Fibroblast of villous mesenchyme (primary cell): ENCODE data around the gene SWAP70. TPM values are rescaled to one million over a fixed set of nuclear protein-coding genes. Genes with fewer than 3 reads are reported as not detected.

Experiments
- DNase-seq: peaks from one replicate; pipeline ENCODE4 v3.0.0-alpha.2; 2010; ENCODE audit warnings: low read depth
- H3K4me3 ChIP-seq: 2 replicates; pipeline ENCODE4 v1.5.1; 2011; ENCODE audit warnings: low read depth, mild to moderate bottlenecking, low read length
- CTCF ChIP-seq: IDR thresholded peaks from 2 replicates; pipeline ENCODE4 v1.5.1; 2012; ENCODE audit warnings: low read depth, mild to moderate bottlenecking, low read length; ENCODE audit not compliant: insufficient read depth
- total RNA-seq: library from RNA; depleted of rRNA; stranded (reverse); fragments of >200 nt; gene quantifications from 2 replicates; pipeline ENCODE4 v1.2.3, GENCODE V29; 2012

SWAP70 gene
- total RNA-seq, 1 donor: 63.0 TPM

GRCh38 chr11:9664276-9665171 is 647 bp downstream of the SWAP70 start:
- no peak for TF ChIP-seq CTCF
- DNase-seq: peak; percentile 49
- H3K4me3 ChIP-seq: peak overlapping the region; percentile 75

- H3K4me3 ChIP-seq: peak overlapping the region; percentile 75
- no peak for TF ChIP-seq CTCF
- no peak for DNase-seq
Measured at GRCh38 chr11:9665749-9666148, 1.9 kb downstream of the SWAP70 start.

- TF ChIP-seq CTCF: no peak
- DNase-seq: no peak
Measured at GRCh38 chr11:9669954-9670353, 6.1 kb downstream of the SWAP70 start.

GRCh38 chr11:9672288-9672916 is 8.5 kb downstream of the SWAP70 start:
- H3K4me3 ChIP-seq: no peak overlapping the region
- DNase-seq: no peak
- TF ChIP-seq CTCF: no peak

More at GRCh38 chr11:9669954-9670353, 6.1 kb downstream of the SWAP70 start:
- no peak overlapping the region for H3K4me3 ChIP-seq

- no peak overlapping the region for H3K4me3 ChIP-seq
- no peak for TF ChIP-seq CTCF
- DNase-seq: no peak
Measured at GRCh38 chr11:9672918-9673317, 9.0 kb downstream of the SWAP70 start.

GRCh38 chr11:9675691-9676090 is 11.8 kb downstream of the SWAP70 start:
- H3K4me3 ChIP-seq: no peak overlapping the region
- TF ChIP-seq CTCF: no peak
- no peak for DNase-seq
